ENCODE results near the gene BMPR1A.

Gene BMPR1A

GRCh38 chr10:86765548-86765947 lies 9.1 kb downstream of the BMPR1A start:
- DNase-seq (ENCODE audit: low read depth in 2 of 2), result no peak

DNA sequence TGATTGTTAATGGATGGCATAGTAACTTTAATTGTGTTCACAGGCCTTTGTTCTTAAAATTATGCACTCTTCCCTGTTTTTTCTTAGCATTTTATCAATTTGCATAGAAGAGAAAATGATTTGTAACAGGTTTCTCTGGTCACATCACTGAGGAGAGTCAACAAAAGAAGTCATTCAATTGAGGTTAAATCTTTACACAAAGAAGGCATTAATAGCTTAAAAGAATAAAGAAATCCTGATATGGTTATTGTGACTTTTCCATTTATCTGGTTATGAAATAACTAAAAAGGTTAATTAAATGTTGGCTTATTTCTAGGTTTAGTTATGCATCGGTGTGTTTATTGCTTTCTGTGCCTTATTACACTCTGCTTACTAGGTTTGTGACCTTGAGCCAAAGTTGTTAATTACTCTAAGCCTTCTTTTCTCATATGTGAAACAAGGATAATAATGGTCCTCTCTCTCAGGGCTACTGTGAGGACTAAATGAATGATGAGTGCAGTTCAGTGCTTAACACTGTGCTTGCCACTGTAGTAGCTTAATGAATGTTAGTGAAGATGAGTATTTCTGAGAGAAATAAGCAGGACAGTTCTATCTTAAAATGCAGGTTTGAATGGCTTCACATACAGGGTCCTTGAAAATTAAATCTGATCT lies 12.1 kb downstream of the BMPR1A start:
- no peak for DNase-seq (ENCODE audit: low read depth in 2 of 2)

DNA sequence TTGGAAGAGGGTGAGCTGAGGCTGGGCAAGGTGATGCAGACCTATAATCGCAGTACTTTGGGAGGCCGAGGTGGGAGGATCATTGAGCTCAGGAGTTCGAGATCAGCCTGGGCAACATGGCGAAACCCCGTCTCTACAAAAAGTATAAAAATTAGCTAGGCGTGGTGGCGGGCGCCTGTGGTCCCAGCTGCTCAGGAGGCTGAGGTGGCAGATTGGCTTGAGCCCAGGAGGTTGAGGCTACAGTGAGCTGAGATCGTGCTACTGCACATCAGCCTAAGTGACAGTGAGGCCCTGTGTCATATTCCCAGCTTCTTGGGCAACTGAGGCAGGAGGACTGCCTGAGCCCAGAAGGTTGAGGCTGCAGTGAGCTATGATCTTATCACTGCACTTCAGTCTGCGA lies 13.6 kb downstream of the BMPR1A start:
- DNase-seq (ENCODE audit: low read depth in 2 of 2), result no peak

GRCh38 chr10:86770412-86770960 lies 14.1 kb downstream of the BMPR1A start:
- no peak for DNase-seq (ENCODE audit: low read depth in 2 of 2)

DNA sequence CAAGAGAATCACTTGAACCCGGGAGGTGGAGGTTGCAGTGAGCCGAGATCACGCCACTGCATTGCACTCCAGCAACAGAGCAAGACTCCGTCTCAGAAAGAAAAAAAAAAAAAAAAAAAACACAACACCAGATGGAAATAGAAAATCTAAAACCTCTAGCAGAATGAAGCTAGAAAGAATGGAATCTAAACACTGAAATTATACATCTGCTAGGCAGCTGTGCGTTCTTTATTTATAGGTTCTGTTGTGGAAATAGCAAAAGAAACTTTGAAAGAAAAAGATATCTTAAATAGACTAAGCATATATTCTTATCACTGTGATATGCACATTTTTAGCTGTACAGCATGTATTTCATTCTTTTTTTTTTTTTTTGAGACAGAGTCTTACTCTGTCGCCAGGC lies 17.1 kb downstream of the BMPR1A start:
- DNase-seq (ENCODE audit: low read depth in 2 of 2), result no peak

DNA sequence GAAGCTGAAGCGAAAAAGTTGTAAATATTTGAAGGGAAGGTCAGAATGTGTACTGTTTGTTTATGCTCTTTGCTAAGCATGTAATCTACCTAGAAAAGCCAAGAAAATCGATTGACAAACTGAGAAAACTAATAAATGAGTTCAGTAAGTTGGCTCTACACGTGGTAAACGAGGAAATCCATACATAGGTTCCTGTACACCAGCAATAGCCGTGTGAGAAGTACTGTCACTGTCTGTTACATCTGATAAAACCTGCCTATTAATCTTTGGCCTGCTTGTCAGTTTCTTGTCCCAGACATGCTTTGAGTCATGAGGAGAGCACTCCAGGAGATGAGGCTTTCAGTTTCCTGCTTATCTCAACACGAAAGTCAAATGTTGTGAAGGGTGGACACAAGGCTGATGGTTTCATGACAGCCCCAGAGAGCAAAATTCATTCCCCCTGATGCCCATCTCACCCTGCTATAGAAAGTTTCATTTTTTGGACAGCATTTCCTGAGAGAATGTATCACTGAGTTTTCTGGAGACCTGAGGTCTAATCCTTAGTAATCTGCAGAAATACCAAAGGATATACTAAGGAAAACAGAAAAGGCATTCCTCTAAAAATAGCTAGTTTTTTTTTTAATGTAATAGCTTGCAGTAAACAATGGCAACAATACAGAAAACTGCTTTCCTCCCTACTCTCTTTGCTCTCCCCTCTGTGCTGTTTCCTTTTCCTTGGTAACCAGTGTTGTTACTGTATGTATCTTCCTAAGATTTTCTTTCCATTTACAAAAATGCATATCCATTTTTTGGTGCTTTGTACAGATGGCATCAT lies 18.8 kb downstream of the BMPR1A start:
- DNase-seq (ENCODE audit: low read depth in 2 of 2), result no peak

DNA sequence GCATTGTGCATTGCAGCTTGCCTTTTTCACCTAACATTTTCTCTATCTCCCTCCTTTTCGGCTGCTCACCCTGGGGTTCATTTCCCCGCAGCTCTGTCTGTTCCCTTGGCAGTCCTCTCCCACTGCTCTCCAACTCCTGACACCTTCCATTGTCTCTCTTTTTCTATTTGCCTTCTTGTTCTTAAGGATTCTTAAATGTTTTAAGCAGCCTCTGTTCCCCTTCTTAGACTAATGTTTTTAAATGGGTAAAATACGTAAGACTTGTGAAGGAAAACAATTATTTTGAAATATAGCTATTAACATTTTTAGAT lies 19.4 kb downstream of the BMPR1A start:
- no peak for DNase-seq (ENCODE audit: low read depth in 2 of 2)

DNA sequence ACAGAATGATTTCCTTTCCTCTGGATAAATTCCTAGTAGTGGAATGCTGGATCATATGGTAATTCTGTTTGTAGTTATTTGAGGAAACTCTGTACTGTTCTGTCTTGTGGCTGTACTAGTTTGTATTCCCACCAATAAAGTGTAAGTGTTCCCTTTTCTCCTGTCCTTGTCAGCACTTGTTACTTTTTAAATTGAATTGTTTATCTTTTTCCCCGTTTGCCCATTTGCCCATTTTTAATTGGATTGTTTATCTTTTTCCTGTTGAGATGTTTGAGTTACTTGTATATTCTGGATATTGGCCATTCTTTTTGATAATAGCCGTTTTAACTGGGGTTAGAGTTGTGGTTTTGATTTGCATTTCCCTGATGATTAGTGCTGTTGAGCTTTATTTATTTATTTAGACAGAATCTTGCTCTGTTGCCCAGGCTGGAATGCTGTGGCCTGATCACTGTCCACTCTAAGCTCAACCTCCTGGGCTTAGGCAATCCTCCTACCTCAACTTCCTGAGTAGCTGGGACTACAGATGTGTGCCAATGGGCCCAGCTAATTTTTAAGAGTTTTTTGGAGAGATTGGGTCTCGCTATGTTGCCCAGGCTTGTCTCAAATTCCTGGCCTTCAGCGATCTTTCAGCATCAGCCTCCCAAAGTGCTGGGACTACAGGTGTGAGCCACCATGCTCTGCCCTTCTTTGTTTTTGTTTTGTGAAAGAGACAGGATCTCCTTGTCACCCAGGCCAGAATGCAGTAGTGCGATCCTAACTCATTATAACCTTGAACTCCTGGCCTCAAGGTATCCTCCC lies 23.0 kb downstream of the BMPR1A start:
- DNase-seq (ENCODE audit: low read depth in 2 of 2), result no peak

DNA sequence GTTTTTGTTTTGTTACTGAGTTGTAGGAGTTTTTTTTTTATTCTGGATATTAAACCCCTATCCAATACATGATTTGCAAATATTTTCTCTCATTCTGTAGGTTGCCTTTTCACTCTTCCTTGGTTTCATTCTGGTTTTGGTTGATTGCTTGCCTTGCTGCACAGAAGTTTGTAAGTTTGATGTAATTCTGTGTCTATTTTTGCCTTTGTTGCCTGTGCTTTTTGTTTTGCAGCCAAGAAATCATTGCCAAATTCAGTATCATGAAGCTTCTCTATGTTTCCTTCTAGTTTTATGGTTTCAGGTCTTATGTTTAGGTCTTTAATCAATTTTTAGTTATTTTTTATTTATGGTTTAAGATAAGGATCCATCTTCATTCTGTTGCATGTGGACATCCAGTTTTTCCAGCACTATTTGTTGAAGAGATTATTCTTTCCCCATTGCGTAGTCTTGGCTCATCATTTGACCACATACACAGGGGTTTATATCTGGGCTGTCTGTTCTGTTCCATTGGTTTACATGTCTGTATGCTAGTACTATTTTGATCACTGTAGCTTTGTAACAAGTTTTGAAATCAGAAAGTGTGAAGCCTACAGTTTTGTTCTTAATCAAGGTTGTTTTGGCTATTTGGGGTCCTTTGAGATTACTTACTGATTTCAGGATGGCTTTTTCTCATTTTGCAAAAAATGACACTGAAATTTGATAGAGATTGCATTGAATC lies 26.4 kb downstream of the BMPR1A start:
- no peak for DNase-seq (ENCODE audit: low read depth in 2 of 2)

GRCh38 chr10:86785037-86785436 lies 28.6 kb downstream of the BMPR1A start:
- no peak for DNase-seq (ENCODE audit: low read depth in 2 of 2)

- no peak for DNase-seq (ENCODE audit: low read depth in 2 of 2)
Observed at GRCh38 chr10:86785968-86786367, 29.5 kb downstream of the BMPR1A start.

DNA sequence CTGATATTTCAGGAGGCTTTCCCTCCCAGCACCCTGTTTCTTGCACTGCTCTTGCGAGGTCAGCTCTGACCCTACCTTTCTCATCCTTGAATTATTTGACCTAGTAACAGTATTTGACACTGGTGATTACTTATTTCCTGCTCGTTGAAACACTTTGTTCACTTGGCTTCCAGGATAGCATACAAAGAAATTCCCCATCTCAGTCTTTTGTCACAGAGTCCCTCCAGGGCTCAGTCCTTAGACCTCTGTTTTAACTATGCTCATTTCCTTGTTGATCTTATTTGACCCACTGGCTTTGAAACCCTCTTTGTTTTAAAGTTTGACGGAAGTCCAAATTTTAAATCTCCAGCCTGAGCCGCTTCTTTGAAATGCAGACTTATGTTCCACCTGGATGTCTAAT lies 29.9 kb downstream of the BMPR1A start:
- DNase-seq (ENCODE audit: low read depth in 2 of 2), result no peak

DNA sequence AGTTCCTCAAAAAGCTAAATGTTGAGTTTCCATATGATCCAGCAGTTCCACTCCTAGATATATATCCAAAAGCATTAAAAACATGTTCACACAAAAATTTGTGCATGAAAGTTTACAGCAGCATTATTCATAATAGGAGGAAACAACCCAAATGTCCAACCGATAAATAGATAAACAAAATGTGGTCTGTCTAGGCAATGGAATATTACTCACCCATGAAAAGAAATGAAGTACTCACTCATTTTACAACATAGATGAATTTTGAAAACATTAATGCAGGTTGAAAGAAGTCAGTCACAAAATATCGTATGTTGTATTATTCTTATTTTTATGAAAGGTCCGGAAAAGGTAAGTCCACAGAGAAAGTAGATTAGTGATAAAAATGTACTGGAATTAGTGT lies 34.0 kb downstream of the BMPR1A start:
- no peak for DNase-seq (ENCODE audit: low read depth in 2 of 2)

- DNase-seq (ENCODE audit: low read depth in 2 of 2), result no peak
Observed at GRCh38 chr10:86792461-86793167, 36.2 kb downstream of the BMPR1A start.

DNA sequence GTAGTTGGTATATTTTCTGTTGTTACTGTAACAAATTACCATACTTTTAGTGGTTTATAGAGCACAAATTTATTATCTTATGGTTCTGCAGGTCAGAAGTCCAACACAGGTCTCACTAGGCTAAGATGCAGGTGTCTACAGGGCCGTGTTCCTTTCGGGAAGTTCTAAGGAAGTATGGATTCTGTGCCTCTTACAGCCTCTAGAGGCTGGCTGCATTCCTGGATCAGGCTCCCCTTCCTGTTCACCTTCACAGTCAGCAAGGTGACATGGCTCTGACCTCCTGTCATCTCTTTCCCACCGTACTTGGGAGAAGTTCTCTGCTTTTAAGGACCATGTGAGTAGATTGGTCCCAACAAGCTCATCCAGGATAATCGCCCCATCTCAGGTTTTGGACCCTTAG lies 37.3 kb downstream of the BMPR1A start:
- DNase-seq (ENCODE audit: low read depth in 2 of 2), result no peak

- DNase-seq (ENCODE audit: low read depth in 2 of 2), result no peak
Observed at GRCh38 chr10:86795353-86795752, 38.9 kb downstream of the BMPR1A start.

- DNase-seq (ENCODE audit: low read depth in 2 of 2), result no peak
Observed at GRCh38 chr10:86798025-86798424, 41.6 kb downstream of the BMPR1A start.

DNA sequence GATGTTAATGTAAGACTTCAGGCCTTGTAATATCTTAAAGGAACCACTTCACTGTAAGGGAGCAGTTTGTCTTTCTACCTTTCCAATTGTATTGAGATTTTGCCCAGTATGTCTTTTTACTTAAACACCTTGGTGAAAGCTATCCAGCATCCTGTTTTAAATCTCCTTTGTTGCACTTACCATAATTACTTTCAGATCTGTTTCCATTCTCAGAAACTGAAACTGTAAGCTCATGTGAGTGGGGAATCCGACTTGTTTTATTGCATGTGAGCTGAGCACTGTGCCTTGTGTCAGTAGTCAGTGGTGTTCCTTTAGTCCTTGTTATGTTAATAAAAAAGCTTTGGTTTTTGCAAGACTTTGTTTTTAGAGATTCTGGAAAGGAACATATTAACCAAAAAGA lies 42.2 kb downstream of the BMPR1A start:
- DNase-seq (ENCODE audit: low read depth in 2 of 2), result no peak

- no peak for DNase-seq (ENCODE audit: low read depth in 2 of 2)
Observed at GRCh38 chr10:86799188-86799845, 42.9 kb downstream of the BMPR1A start.

DNA sequence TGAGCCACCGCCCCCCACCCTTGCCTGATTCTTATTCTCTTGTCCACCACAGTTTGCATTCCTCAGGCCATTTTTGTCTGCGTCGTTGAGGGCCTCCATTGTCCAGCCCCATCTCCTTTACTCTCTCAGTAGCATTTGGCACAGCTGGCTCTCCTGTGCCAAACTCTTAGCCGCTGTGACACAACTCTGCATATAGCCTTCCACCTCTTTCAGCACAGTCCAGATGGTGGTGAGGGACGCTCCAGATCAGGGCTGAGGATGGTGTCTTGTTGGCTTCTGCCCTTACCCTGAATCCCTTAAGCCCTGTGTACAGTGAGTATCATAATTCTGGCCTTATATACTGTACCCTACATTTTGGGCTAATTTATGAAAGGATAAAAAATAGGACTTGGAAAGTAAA lies 45.6 kb downstream of the BMPR1A start:
- DNase-seq (ENCODE audit: low read depth in 2 of 2), result no peak
